HepG2 (cell line): ENCODE results near the gene MPV17L2. TPM values are rescaled to one million over a fixed set of nuclear protein-coding genes. Genes with fewer than 3 reads are reported as not detected.

Experiments
- CHD4 ChIP-seq: fragments of 200-600 bp; sonication (generic); IDR thresholded peaks from 2 replicates; pipeline ENCODE4 v1.7.0; 2017; ENCODE audit warnings: mild to moderate bottlenecking, low read length, borderline replicate concordance
- E2F5 ChIP-seq: sonication (generic); formaldehyde crosslinking; conservative IDR thresholded peaks from 2 replicates; pipeline ENCODE4 v1.4.0; 2020; ENCODE audit warnings: missing genetic modification reagents
- LBX2 ChIP-seq: sonication (generic); formaldehyde crosslinking; IDR thresholded peaks from 2 replicates; pipeline ENCODE4 v1.5.0; 2020; ENCODE audit warnings: missing genetic modification reagents, mild to moderate bottlenecking, borderline replicate concordance
- PBX3 ChIP-seq: sonication (generic); formaldehyde crosslinking; IDR thresholded peaks from 2 replicates; pipeline ENCODE4 v1.8.1; 2023; ENCODE audit warnings: missing genetic modification reagents, inconsistent platforms, borderline replicate concordance
- SP4 ChIP-seq: sonication (generic); formaldehyde crosslinking; IDR thresholded peaks from 2 replicates; pipeline ENCODE4 v1.8.1; 2023; ENCODE audit warnings: mild to moderate bottlenecking, missing genetic modification reagents
- TFE3 ChIP-seq: IDR thresholded peaks from 2 replicates; pipeline ENCODE4 v1.6.1; 2016
- ZBTB14 ChIP-seq: sonication (generic); formaldehyde crosslinking; IDR thresholded peaks from 2 replicates; pipeline ENCODE4 v1.4.0; 2020; ENCODE audit warnings: missing genetic modification reagents
- ZBTB44 ChIP-seq: sonication (generic); formaldehyde crosslinking; IDR thresholded peaks from 2 replicates; pipeline ENCODE4 v1.4.0; 2020; ENCODE audit warnings: missing genetic modification reagents
- ZC3H13 ChIP-seq: sonication (generic); formaldehyde crosslinking; IDR thresholded peaks from 2 replicates; pipeline ENCODE4 v1.8.1; 2023; ENCODE audit warnings: mild to moderate bottlenecking, missing genetic modification reagents, moderate library complexity
- ZFP91 ChIP-seq: sonication (generic); formaldehyde crosslinking; IDR thresholded peaks from 2 replicates; pipeline ENCODE4 v1.9.0; 2022; ENCODE audit warnings: missing genetic modification reagents, mild to moderate bottlenecking, borderline replicate concordance
- ZNF205 ChIP-seq: IDR thresholded peaks from 2 replicates; pipeline ENCODE4 v1.6.1; 2018; ENCODE audit warnings: missing biosample characterization, missing genetic modification reagents
- ZNF280D ChIP-seq: sonication (generic); formaldehyde crosslinking; IDR thresholded peaks from 2 replicates; pipeline ENCODE4 v1.5.1; 2020; ENCODE audit warnings: mild to moderate bottlenecking, missing genetic modification reagents
- ZNF296 ChIP-seq: sonication (generic); formaldehyde crosslinking; conservative IDR thresholded peaks from 2 replicates; pipeline ENCODE4 v1.5.0; 2020; ENCODE audit warnings: mild to moderate bottlenecking, missing genetic modification reagents
- ZNF33A ChIP-seq: sonication (generic); formaldehyde crosslinking; IDR thresholded peaks from 2 replicates; pipeline ENCODE4 v1.5.1; 2020; ENCODE audit warnings: missing genetic modification reagents, mild to moderate bottlenecking, moderate library complexity, borderline replicate concordance
- polyA plus RNA-seq, 8 experiments: library from polyadenylated mRNA; depleted of rRNA in 3 of 8; stranded (reverse) in 7 of 8; unstranded in 1 of 8; fragments of >200 nt; fragmentation: Illumina TruSeq in 4 of 8; extraction: Trizol in 4 of 8; gene quantifications; 2 replicates each; pipeline versions ENCODE4 v1.2.1 to v1.2.3, GENCODE V29; 2011 to 2016; ENCODE audit warnings: low read depth in 4 of 8, missing spikeins in 1 of 8, mixed read lengths in 1 of 8; ENCODE audit not compliant: insufficient read depth in 1 of 8
- total RNA-seq, 5 experiments: library from RNA; depleted of rRNA; stranded (reverse); fragments of >200 nt; fragmentation: Illumina TruSeq; extraction: Trizol; gene quantifications; 2 replicates each; pipeline ENCODE4 v1.2.3, GENCODE V29; 2016; ENCODE audit warnings: low read depth in 1 of 5

MPV17L2 gene
- total and polyA plus RNA-seq, 2 of the 13 experiments (the other 11 are each of a cell fraction or from before 2014, with no cell fraction given): 13.6 to 16.7 TPM

- TF ChIP-seq TFE3: peak; percentile 82
- TF ChIP-seq ZNF205: peak; percentile 84; the same call in 1 of the 2 replicates
- TF ChIP-seq E2F5 (CRISPR knock-in tag): peak; percentile 67
- 0 out of 2 replicates have a peak, but pooled peaks have one; percentile 85 for TF ChIP-seq ZNF33A (CRISPR knock-in tag)
- peak; percentile 33; the same call in 1 of the 2 replicates for TF ChIP-seq CHD4
- TF ChIP-seq LBX2: peak; percentile 90; the same call in 1 of the 2 replicates
- peak; percentile 68; the same call in 1 of the 2 replicates for TF ChIP-seq SP4 (CRISPR knock-in tag)
- peak; percentile 46; the same call in 1 of the 2 replicates for TF ChIP-seq PBX3 (CRISPR knock-in tag)
- peak; percentile 82; the same call in 1 of the 2 replicates for TF ChIP-seq ZC3H13 (CRISPR knock-in tag)
- TF ChIP-seq ZFP91 (CRISPR knock-in tag): peak; percentile 69
- no peak for TF ChIP-seq ZBTB14
- TF ChIP-seq ZBTB44 (CRISPR knock-in tag): peak; percentile 97
- TF ChIP-seq ZNF280D (CRISPR knock-in tag): peak; percentile 81; the same call in 1 of the 2 replicates
- TF ChIP-seq ZNF296 (CRISPR knock-in tag): peak; percentile 72; the same call in 1 of the 2 replicates
Measured at GRCh38 chr19:18233224-18233825, 40.3 kb downstream of the MPV17L2 start (continued).
